ENCODE data around the gene ECI1. TPM values are rescaled to one million over a fixed set of nuclear protein-coding genes. Genes with fewer than 3 reads are reported as not detected.
A peak's percentile ranks its signal among the peaks of the same experiment; 100 is the strongest.

The ECI1 gene
- total and polyA plus RNA-seq, 2 of the 4 experiments (the other 2 are of a cell fraction) = 20.3 to 30.1 TPM

GRCh38 chr16:2267913-2268666 is 16.7 kb upstream of the ECI1 start, which contains the start of gene RNPS1:
Gene RNPS1 (minus strand): TSS chr16:2268126. CDS start chr16:2264643, 3,483 bp downstream.
- H3K9ac ChIP-seq (ENCODE audit: low read depth, low read length) = peak within 1 kb of the TSS; percentile 92
- peak within 1 kb of the TSS; percentile 97 for H3K56ac ChIP-seq (ENCODE audit: extremely low read depth, insufficient read depth, low read length)
- dilution Hi-C loops (cut with HindIII; ENCODE audit: low sequenced_read_pairs, unreplicated experiment) (no loop called here), in situ Hi-C loops (cut with MboI; ENCODE audit: low sequenced_read_pairs) (no loop called here), intact Hi-C loops (cut with micrococcal nuclease) (loop anchor here (2.0 kb wide), 1 partner anchor 161 kb away; the partner anchor contains the start of gene CCNF)
- H3K79me1 ChIP-seq (ENCODE audit: low read depth in 1 of 2, low read length in 2 of 2) = peaks cover 6 to 50% of the 10 kb centered on the region in 2 experiments; a peak in 3 of 4 replicates
- peak within 1 kb of the TSS; percentile 72 for H2AK5ac ChIP-seq (ENCODE audit: low read depth, low read length)
- H3K4me1 ChIP-seq (ENCODE audit: control insufficient read depth, insufficient read depth, low read length) = peaks cover 8% of the 10 kb centered on the region
- H3K4me3 ChIP-seq (ENCODE audit: insufficient read depth, low read depth, low read length) = peak within 1 kb of the TSS; percentile 60
- H2AK9ac ChIP-seq (replicated peaks; ENCODE audit: low read depth, low read length, poor library complexity) = peak within 1 kb of the TSS; percentile 99
- peaks cover 62% of the 10 kb centered on the region for H4K20me1 ChIP-seq (ENCODE audit: insufficient read depth, low read length)
- ATAC-seq (ENCODE audit: low read depth) = peak; percentile 96
- H2BK5ac ChIP-seq (ENCODE audit: low read depth, low read length, poor library complexity, severe bottlenecking) = peak within 1 kb of the TSS; percentile 98
- peak within 1 kb of the TSS; percentile 100 for H4K91ac ChIP-seq (ENCODE audit: insufficient read depth, low read depth, low read length)
- POLR2A ChIA-PET (ENCODE audit: unreplicated experiment) = no interaction called here
- H3K9me3 ChIP-seq (ENCODE audit: control insufficient read depth, insufficient read depth, low read length) = no peaks in the 10 kb centered on the region
- WGBS, 2 experiments (ENCODE audit: extremely low coverage in 2 of 2, insufficient read length in 1 of 2) = 0% methylated on average over 42 of the region's 88 CpGs; no CpG with 5 or more reads in 1 of the 2 experiments
- peak within 1 kb of the TSS; percentile 99 for H2BK120ac ChIP-seq (ENCODE audit: low read depth, low read length)
- peak within 1 kb of the TSS; percentile 92 for H3K4me2 ChIP-seq (ENCODE audit: low read depth, low read length)
- peak within 1 kb of the TSS; percentile 100 for H3K14ac ChIP-seq (replicated peaks; ENCODE audit: low read depth, low read length)
- H3K18ac ChIP-seq (ENCODE audit: low read depth, low read length) = peak within 1 kb of the TSS; percentile 83
- peak within 1 kb of the TSS; percentile 94; the same call in 2 of the 3 replicates for H2BK15ac ChIP-seq (ENCODE audit: low read depth, low read length)
- peak within 1 kb of the TSS; percentile 80; the same call in 1 of the 2 replicates for H2BK20ac ChIP-seq (ENCODE audit: low read depth, low read length)
- H4K8ac ChIP-seq (ENCODE audit: low read depth in 2 of 2, low read length in 2 of 2) = peak within 1 kb of the TSS; percentile 87 to 100
- peak within 1 kb of the TSS; percentile 84 for H3K27ac ChIP-seq (ENCODE audit: insufficient read depth, low read length)
- CTCF ChIA-PET = no interaction called here
- BruUV-seq (replicated peaks) = no TSS peak
- TF ChIP-seq CHD1 (IDR thresholded peaks at IDR 0.05; ENCODE audit: low read depth, low read length) = no peak
- TF ChIP-seq USF2 (IDR thresholded peaks at IDR 0.05; ENCODE audit: low read depth, low read length) = no peak; the same call in 1 of the 2 replicates
- TF ChIP-seq CEBPB (IDR thresholded peaks at IDR 0.05; ENCODE audit: low read depth, low read length) = peak; percentile 44
- TF ChIP-seq MXI1 (IDR thresholded peaks at IDR 0.05; ENCODE audit: borderline replicate concordance, low read depth, low read length) = peak; percentile 75; the same call in 1 of the 2 replicates
- 0 out of 2 replicates have a peak, but pooled peaks have one; percentile 7 for TF ChIP-seq FOS (IDR thresholded peaks at IDR 0.05; ENCODE audit: low read depth, low read length)
- peak; percentile 98 for TF ChIP-seq POLR2A (IDR thresholded peaks at IDR 0.05; ENCODE audit: low read depth, low read length)
- peak; percentile 78; the same call in 1 of the 2 replicates for TF ChIP-seq MAZ (IDR thresholded peaks at IDR 0.05; ENCODE audit: borderline replicate concordance, low read depth, low read length)
- peaks cover 13% of the 10 kb centered on the region for H3K9me1 ChIP-seq (ENCODE audit: insufficient read depth, low read length)
- H4K5ac ChIP-seq (ENCODE audit: low read depth, low read length) = peak within 1 kb of the TSS; percentile 94
- H3K4ac ChIP-seq (ENCODE audit: low read depth, low read length) = peak within 1 kb of the TSS; percentile 100
- H3K27me3 ChIP-seq (ENCODE audit: control insufficient read depth, insufficient read depth, low read length) = no peaks in the 10 kb centered on the region
- DNase-seq = peak; percentile 94
- peak within 1 kb of the TSS; percentile 99 for H3K23ac ChIP-seq (ENCODE audit: low read depth, low read length)
- H2AFZ ChIP-seq (replicated peaks; ENCODE audit: low read length, poor library complexity) = peak within 1 kb of the TSS; percentile 100
- H3K36me3 ChIP-seq (ENCODE audit: control insufficient read depth, insufficient read depth, low read length) = peaks cover 15% of the 10 kb centered on the region

All from IMR-90 (cell line).